Small intestine (tissue), 7 donors: ENCODE data around the gene CAMK2A. TPM values are rescaled to one million over a fixed set of nuclear protein-coding genes. Genes with fewer than 3 reads are reported as not detected.
A peak's percentile ranks its signal among the peaks of the same experiment; 100 is the strongest.

Experiments
- DNase-seq, 2 donors: peaks; one replicate each; pipeline versions ENCODE4 v3.0.0 to v3.0.0-alpha.2; 2013
- FAIRE-seq: peaks from 2 replicates; lab custom pipeline; 2012; peaks lifted over from hg19 to GRCh38; lab: Jason Lieb, UNC
- H3K27ac ChIP-seq, 3 donors: one replicate each; pipeline ENCODE4 v1.5.1; 2013; ENCODE audit warnings: low read length in 2 of 3, mild to moderate bottlenecking in 2 of 3, control low read depth in 1 of 3, inconsistent platforms in 1 of 3, low read depth in 1 of 3, moderate library complexity in 1 of 3
- H3K27me3 ChIP-seq, 3 donors: one replicate each; pipeline ENCODE4 v1.6.1; 2013; ENCODE audit warnings: low read length in 3 of 3, inconsistent platforms in 1 of 3; ENCODE audit not compliant: control insufficient read depth in 3 of 3, insufficient read depth in 3 of 3
- H3K36me3 ChIP-seq, 3 donors: one replicate each; pipeline ENCODE4 v1.6.1; 2013; ENCODE audit warnings: low read length in 3 of 3, inconsistent platforms in 1 of 3, low read depth in 1 of 3, mild to moderate bottlenecking in 1 of 3, moderate library complexity in 1 of 3; ENCODE audit not compliant: control insufficient read depth in 3 of 3, insufficient read depth in 2 of 3
- H3K4me1 ChIP-seq, 3 donors: one replicate each; pipeline ENCODE4 v1.6.1; 2013; ENCODE audit warnings: low read length in 2 of 3, inconsistent platforms in 1 of 3, low read depth in 1 of 3, mild to moderate bottlenecking in 1 of 3, moderate library complexity in 1 of 3; ENCODE audit not compliant: control insufficient read depth in 3 of 3, insufficient read depth in 2 of 3
- H3K4me3 ChIP-seq, 3 donors: one replicate each; pipeline ENCODE4 v1.5.1; 2013; ENCODE audit warnings: low read length in 3 of 3, control low read depth in 1 of 3, inconsistent platforms in 1 of 3, low read depth in 1 of 3, mild to moderate bottlenecking in 1 of 3, moderate library complexity in 1 of 3
- H3K9me3 ChIP-seq, 2 donors: one replicate each; pipeline ENCODE4 v1.6.1; 2013; ENCODE audit warnings: low read depth in 1 of 2, low read length in 1 of 2; ENCODE audit not compliant: control insufficient read depth in 2 of 2, insufficient read depth in 1 of 2
- whole genome bisulfite sequencing, 3 donors: extraction: QIAGEN DNeasy Blood & Tissue Kit; methylation state at CpG; one replicate each; pipeline ENCODE4 v1.1.7; 2013; 5-methylcytosine and 5-hydroxymethylcytosine counted together
- polyA plus RNA-seq, 4 donors: library from polyadenylated mRNA; stranded (reverse) in 3 of 4; unstranded in 1 of 4; fragments of 200-250 nt in 3 of 4; fragments of 120-200 nt in 1 of 4; gene quantifications; one replicate each; pipeline versions ENCODE4 v1.2.1 to v1.2.3, GENCODE V29; 2013
- donor health status: healthy with polysubstance abuse.
- donor health status: control.
- donor health status: control.
- donor health status: Bipolar disorder and iron deficiency.
- donor health status: healthy.

Gene CAMK2A
- polyA plus RNA-seq, 4 donors, result 0.46 to 0.52 TPM; not detected in 2

GRCh38 chr5:150222906-150223305 lies 66.7 kb downstream of the CAMK2A start:
- FAIRE-seq, result no peak
- 92 to 95% (median 94%) methylated on average over 17 to 21 of the region's 21 CpGs for WGBS, 3 donors
- peaks cover 0 to 2% (median 0%) of the 10 kb centered on the region in 3 donors for H3K4me1 ChIP-seq
- no peak overlapping the region for H3K27ac ChIP-seq
- H3K4me3 ChIP-seq, result no peak overlapping the region
- H3K27me3 ChIP-seq, result no peaks in the 10 kb centered on the region
- DNase-seq, result no peak
- H3K36me3 ChIP-seq, result no peaks in the 10 kb centered on the region
- no peaks in the 10 kb centered on the region for H3K9me3 ChIP-seq

DNA sequence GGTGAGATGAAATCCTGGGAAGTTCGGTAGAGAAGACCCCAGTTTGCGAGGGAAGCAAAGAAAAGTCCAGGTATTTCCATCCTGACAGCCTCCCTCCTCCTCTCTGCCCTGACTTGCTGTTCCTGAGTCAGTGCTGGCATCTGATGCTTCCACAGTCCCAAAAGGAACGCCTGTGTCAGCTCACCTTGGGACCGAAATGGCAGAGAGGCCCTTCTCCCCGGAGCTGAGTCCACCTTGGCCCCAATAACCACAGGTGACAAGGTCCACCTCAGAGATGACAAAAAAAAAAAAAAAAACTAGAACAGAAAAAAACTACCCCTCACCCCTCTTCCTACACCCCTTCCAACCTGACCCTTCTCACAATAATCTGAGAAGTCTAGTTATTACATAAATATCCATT lies 68.1 kb downstream of the CAMK2A start:
- Histone ChIP-seq H3K9me3 (no peaks in the 10 kb centered on the region), H3K27ac (no peak overlapping the region), H3K36me3 (no peaks in the 10 kb centered on the region), H3K4me3 (no peak overlapping the region), H3K27me3 (no peaks in the 10 kb centered on the region), H3K4me1 (peaks cover 0 to 16% (median 4%) of the 10 kb centered on the region in 3 donors)
- DNase-seq, result no peak
- WGBS, 3 donors, result 56 to 75% (median 66%) methylated on average over 5 of the region's 5 CpGs
- no peak for FAIRE-seq

- DNase-seq (no peak), FAIRE-seq (no peak)
- H3K36me3 ChIP-seq, result no peaks in the 10 kb centered on the region
- H3K4me1 ChIP-seq, result peaks cover 0 to 28% (median 4%) of the 10 kb centered on the region in 3 donors
- no peaks in the 10 kb centered on the region for H3K9me3 ChIP-seq
- H3K4me3 ChIP-seq, result no peak overlapping the region
- WGBS, 3 donors, result 71 to 79% (median 79%) methylated on average over 2 of the region's 2 CpGs
- H3K27me3 ChIP-seq, result no peaks in the 10 kb centered on the region
- H3K27ac ChIP-seq, result no peak overlapping the region
Observed at GRCh38 chr5:150219861-150220260, 69.7 kb downstream of the CAMK2A start.

DNA sequence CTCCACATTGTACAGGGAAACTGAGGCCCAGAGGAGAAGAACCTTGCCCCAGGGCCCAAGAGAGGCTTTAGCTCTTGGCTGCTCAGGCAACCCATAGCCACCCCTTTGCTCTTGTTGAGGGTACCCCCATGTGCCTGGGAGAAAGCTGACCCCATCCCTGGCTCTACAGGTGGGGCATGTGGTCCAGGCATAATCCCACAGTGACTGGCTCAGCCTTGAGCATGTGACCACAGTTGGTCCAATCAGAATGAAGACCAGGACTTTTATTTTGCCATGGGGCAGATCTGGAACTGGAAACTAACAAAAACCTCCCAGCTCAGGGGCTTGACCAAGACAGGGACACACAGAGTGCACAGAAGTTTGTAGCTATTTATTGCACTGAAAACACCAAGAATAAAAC lies 70.4 kb downstream of the CAMK2A start:
- DNase-seq (no peak), FAIRE-seq (no peak)
- Histone ChIP-seq H3K27me3 (no peaks in the 10 kb centered on the region), H3K36me3 (peaks cover 0 to 3% (median 0%) of the 10 kb centered on the region in 3 donors), H3K27ac (no peak overlapping the region), H3K9me3 (no peaks in the 10 kb centered on the region), H3K4me3 (no peak overlapping the region), H3K4me1 (peaks cover 0 to 28% (median 4%) of the 10 kb centered on the region in 3 donors)

DNA sequence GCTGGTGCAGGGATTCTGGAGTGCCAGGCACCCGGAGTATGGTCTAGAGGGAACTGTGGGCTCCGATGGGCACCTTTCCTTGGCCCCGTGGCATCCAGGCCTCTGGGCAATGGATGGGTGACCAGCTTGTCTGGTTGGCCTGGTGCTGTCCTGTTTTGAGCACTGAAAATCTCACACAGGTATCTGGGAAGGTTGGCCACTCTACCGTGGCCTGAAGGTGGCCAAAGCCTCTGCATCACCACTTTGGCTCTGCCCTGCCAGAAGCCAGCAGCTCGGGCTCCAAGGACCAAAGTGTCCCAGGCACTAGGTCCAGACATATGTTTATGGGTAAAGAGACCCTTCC lies 70.9 kb downstream of the CAMK2A start:
- peaks cover 0 to 7% (median 0%) of the 10 kb centered on the region in 3 donors for H3K36me3 ChIP-seq
- no peak for FAIRE-seq
- H3K9me3 ChIP-seq, result no peaks in the 10 kb centered on the region
- 78 to 80% (median 79%) methylated on average over 5 of the region's 5 CpGs for WGBS, 3 donors
- H3K4me1 ChIP-seq, result peaks cover 0 to 28% (median 4%) of the 10 kb centered on the region in 3 donors
- H3K27ac ChIP-seq, result no peak overlapping the region
- no peak overlapping the region for H3K4me3 ChIP-seq
- DNase-seq, result no peak
- no peaks in the 10 kb centered on the region for H3K27me3 ChIP-seq

- H3K4me1 ChIP-seq, result peaks cover 0 to 28% (median 4%) of the 10 kb centered on the region in 3 donors
- H3K27me3 ChIP-seq, result no peaks in the 10 kb centered on the region
- WGBS, 3 donors, result 19 to 31% (median 29%) methylated on average over 10 of the region's 10 CpGs
- FAIRE-seq (no peak), DNase-seq (peak; percentile 88)
- H3K4me3 ChIP-seq, result no peak overlapping the region
- H3K9me3 ChIP-seq, result no peaks in the 10 kb centered on the region
- peaks cover 0 to 7% (median 0%) of the 10 kb centered on the region in 3 donors for H3K36me3 ChIP-seq
- H3K27ac ChIP-seq, result peak overlapping the region in 1 of 3 donors; percentile 43
Observed at GRCh38 chr5:150217873-150218692, 71.5 kb downstream of the CAMK2A start.

DNA sequence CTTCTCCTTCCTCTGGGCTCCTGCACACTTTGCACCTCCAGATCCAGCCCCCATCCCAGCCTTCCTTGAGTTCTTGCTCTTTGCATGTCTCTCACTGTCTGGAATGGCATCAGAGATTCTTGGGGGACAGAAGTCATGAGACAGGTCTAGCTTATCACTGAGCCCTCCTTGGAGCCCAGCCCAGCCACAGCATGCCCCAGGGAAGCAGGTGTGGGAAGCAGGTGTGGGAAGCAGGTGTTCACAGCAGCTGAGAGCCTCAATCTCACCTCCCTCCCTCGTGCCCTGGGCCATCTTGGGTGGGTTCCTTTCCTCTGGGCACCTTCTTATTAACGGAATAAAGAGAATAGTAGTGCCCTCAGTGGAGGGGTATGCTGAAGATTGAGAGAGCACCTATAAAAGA lies 72.5 kb downstream of the CAMK2A start:
- Histone ChIP-seq H3K4me3 (no peak overlapping the region), H3K4me1 (peaks cover 0 to 28% (median 4%) of the 10 kb centered on the region in 3 donors), H3K27me3 (no peaks in the 10 kb centered on the region), H3K9me3 (no peaks in the 10 kb centered on the region), H3K27ac (peak overlapping the region in 2 of 3 donors; percentile 9 to 43), H3K36me3 (peaks cover 0 to 7% (median 0%) of the 10 kb centered on the region in 3 donors)
- DNase-seq, result peak; percentile 56 to 74
- no peak for FAIRE-seq
- 15 to 66% (median 36%) methylated on average over 2 of the region's 2 CpGs for WGBS, 3 donors

GRCh38 chr5:150215979-150216944 lies 73.3 kb downstream of the CAMK2A start:
- 17 to 55% (median 37%) methylated on average over 10 of the region's 10 CpGs for WGBS, 3 donors
- peaks cover 0 to 7% (median 0%) of the 10 kb centered on the region in 3 donors for H3K36me3 ChIP-seq
- DNase-seq (peak; percentile 71 to 84), FAIRE-seq (no peak)
- H3K9me3 ChIP-seq, result no peaks in the 10 kb centered on the region
- H3K27ac ChIP-seq, result peak overlapping the region in 2 of 3 donors; percentile 37 to 43
- H3K27me3 ChIP-seq, result no peaks in the 10 kb centered on the region
- H3K4me3 ChIP-seq, result no peak overlapping the region
- peaks cover 2 to 36% (median 4%) of the 10 kb centered on the region in 3 donors for H3K4me1 ChIP-seq
